ENCODE data around the gene NELL1.

NELL1 gene

GRCh38 chr11:21475276-21475675, 805.9 kb downstream of the NELL1 start:
- no peak for TF ChIP-seq CTCF (IDR thresholded peaks at IDR 0.05; ENCODE audit: low read depth, low read length, missing control alignments)
- Histone ChIP-seq H3K27ac (no peak overlapping the region), H3K27me3 (replicated peaks) (no peaks in the 10 kb centered on the region), H3K36me3 (replicated peaks) (no peaks in the 10 kb centered on the region), H3K4me3 (ENCODE audit: low read depth, low read length) (no peak overlapping the region)
- in situ Hi-C loops (cut with HindIII; ENCODE audit: low pct_ligation_motif_present, low sequenced_read_pairs), result no loop called here
- no peak for DNase-seq

GRCh38 chr11:21476588-21476987, 807.2 kb downstream of the NELL1 start:
- in situ Hi-C loops (cut with HindIII; ENCODE audit: low pct_ligation_motif_present, low sequenced_read_pairs), result no loop called here
- DNase-seq, result no peak
- Histone ChIP-seq H3K4me3 (ENCODE audit: low read depth, low read length) (no peak overlapping the region), H3K36me3 (replicated peaks) (no peaks in the 10 kb centered on the region), H3K27me3 (replicated peaks) (no peaks in the 10 kb centered on the region), H3K27ac (no peak overlapping the region)
- no peak for TF ChIP-seq CTCF (IDR thresholded peaks at IDR 0.05; ENCODE audit: low read depth, low read length, missing control alignments)

- no peak for DNase-seq
- in situ Hi-C loops (cut with HindIII; ENCODE audit: low pct_ligation_motif_present, low sequenced_read_pairs), result no loop called here
- Histone ChIP-seq H3K27me3 (replicated peaks) (no peaks in the 10 kb centered on the region), H3K27ac (no peak overlapping the region), H3K4me3 (ENCODE audit: low read depth, low read length) (no peak overlapping the region), H3K36me3 (replicated peaks) (no peaks in the 10 kb centered on the region)
- TF ChIP-seq CTCF (IDR thresholded peaks at IDR 0.05; ENCODE audit: low read depth, low read length, missing control alignments), result no peak
These were observed 810.9 kb downstream of the NELL1 start for GRCh38 chr11:21480240-21480639.

GRCh38 chr11:21481255-21481654, 811.9 kb downstream of the NELL1 start:
- H3K36me3 ChIP-seq (replicated peaks), result no peaks in the 10 kb centered on the region
- H3K27me3 ChIP-seq (replicated peaks), result no peaks in the 10 kb centered on the region
- no peak for DNase-seq
- in situ Hi-C loops (cut with HindIII; ENCODE audit: low pct_ligation_motif_present, low sequenced_read_pairs), result no loop called here
- H3K27ac ChIP-seq, result no peak overlapping the region
- no peak for TF ChIP-seq CTCF (IDR thresholded peaks at IDR 0.05; ENCODE audit: low read depth, low read length, missing control alignments)
- H3K4me3 ChIP-seq (ENCODE audit: low read depth, low read length), result no peak overlapping the region

- Histone ChIP-seq H3K27me3 (replicated peaks) (no peaks in the 10 kb centered on the region), H3K27ac (no peak overlapping the region), H3K36me3 (replicated peaks) (no peaks in the 10 kb centered on the region), H3K4me3 (ENCODE audit: low read depth, low read length) (no peak overlapping the region)
- TF ChIP-seq CTCF (IDR thresholded peaks at IDR 0.05; ENCODE audit: low read depth, low read length, missing control alignments), result no peak
- no peak for DNase-seq
- in situ Hi-C loops (cut with HindIII; ENCODE audit: low pct_ligation_motif_present, low sequenced_read_pairs), result no loop called here
These were observed 814.7 kb downstream of the NELL1 start for GRCh38 chr11:21484039-21484438.

GRCh38 chr11:21485006-21485405, 815.6 kb downstream of the NELL1 start:
- no peak overlapping the region for H3K27ac ChIP-seq
- TF ChIP-seq CTCF (IDR thresholded peaks at IDR 0.05; ENCODE audit: low read depth, low read length, missing control alignments), result no peak
- no peaks in the 10 kb centered on the region for H3K36me3 ChIP-seq (replicated peaks)
- no peak for DNase-seq
- H3K4me3 ChIP-seq (ENCODE audit: low read depth, low read length), result no peak overlapping the region
- in situ Hi-C loops (cut with HindIII; ENCODE audit: low pct_ligation_motif_present, low sequenced_read_pairs), result no loop called here
- H3K27me3 ChIP-seq (replicated peaks), result no peaks in the 10 kb centered on the region

Measured in brain microvascular endothelial cell (primary cell).